H9 (cell line): ENCODE results near the gene BIRC7. TPM values are rescaled to one million over a fixed set of nuclear protein-coding genes. Genes with fewer than 3 reads are reported as not detected.

Source experiments
- DNase-seq: peaks from one replicate; pipeline ENCODE4 v3.0.0-alpha.2; 2017
- H2AFZ ChIP-seq: one replicate; pipeline ENCODE4 v1.6.1; 2013; ENCODE audit warnings: mild to moderate bottlenecking, low read length, control low read depth, moderate library complexity
- H2AK5ac ChIP-seq: 2 replicates; pipeline ENCODE4 v1.6.1; 2013; ENCODE audit warnings: low read length, control low read depth, mixed read lengths; ENCODE audit not compliant: insufficient read length
- H2BK120ac ChIP-seq: one replicate; pipeline ENCODE4 v1.6.1; 2013; ENCODE audit warnings: low read depth, mild to moderate bottlenecking, low read length, control low read depth, inconsistent platforms; ENCODE audit not compliant: poor library complexity, severe bottlenecking
- H2BK12ac ChIP-seq: 2 replicates; pipeline ENCODE4 v1.6.1; 2013; ENCODE audit warnings: low read length, control low read depth, mixed read lengths, low read depth; ENCODE audit not compliant: insufficient read length
- H2BK15ac ChIP-seq: 2 replicates; pipeline ENCODE4 v1.6.1; 2013; ENCODE audit warnings: low read depth, low read length, control low read depth
- H2BK20ac ChIP-seq: one replicate; pipeline ENCODE4 v1.6.1; 2013; ENCODE audit warnings: low read depth, mild to moderate bottlenecking, low read length, control low read depth, inconsistent platforms; ENCODE audit not compliant: poor library complexity, severe bottlenecking
- H2BK5ac ChIP-seq: 2 replicates; pipeline ENCODE4 v1.6.1; 2013; ENCODE audit warnings: low read length, control low read depth, mixed read lengths; ENCODE audit not compliant: insufficient read length
- H3K14ac ChIP-seq: 2 replicates; pipeline ENCODE4 v1.6.1; 2013; ENCODE audit warnings: low read length, control low read depth; ENCODE audit not compliant: insufficient read depth
- H3K18ac ChIP-seq: 2 replicates; pipeline ENCODE4 v1.6.1; 2013; ENCODE audit warnings: low read depth, mild to moderate bottlenecking, mixed read lengths, low read length, control low read depth; ENCODE audit not compliant: insufficient read length
- H3K23ac ChIP-seq: 2 replicates; pipeline ENCODE4 v1.6.1; 2013; ENCODE audit warnings: low read length, control low read depth, mixed read lengths, low read depth; ENCODE audit not compliant: insufficient read length
- H3K23me2 ChIP-seq: 2 replicates; pipeline ENCODE4 v1.6.1; 2013; ENCODE audit warnings: low read depth, mild to moderate bottlenecking, mixed read lengths, low read length, control low read depth; ENCODE audit not compliant: insufficient read length, poor library complexity, severe bottlenecking
- H3K27ac ChIP-seq: 2 replicates; pipeline ENCODE4 v1.5.1; 2013; ENCODE audit warnings: low read length, control low read depth, mixed read lengths, low read depth; ENCODE audit not compliant: insufficient read length
- H3K27me3 ChIP-seq: 2 replicates; pipeline ENCODE4 v1.6.1; 2013; ENCODE audit warnings: low read length, control low read depth, inconsistent platforms; ENCODE audit not compliant: insufficient read depth
- H3K4ac ChIP-seq: 2 replicates; pipeline ENCODE4 v1.6.1; 2013; ENCODE audit warnings: low read depth, mild to moderate bottlenecking, control low read depth, inconsistent platforms, low read length, moderate library complexity
- H3K4me1 ChIP-seq: 2 replicates; pipeline ENCODE4 v1.6.1; 2013; ENCODE audit warnings: low read length, control low read depth, inconsistent platforms; ENCODE audit not compliant: insufficient read depth
- H3K4me2 ChIP-seq: 2 replicates; pipeline ENCODE4 v1.6.1; 2013; ENCODE audit warnings: low read length, control low read depth, mixed read lengths; ENCODE audit not compliant: insufficient read length, insufficient read depth
- H3K56ac ChIP-seq: 2 replicates; pipeline ENCODE4 v1.6.1; 2013; ENCODE audit warnings: low read depth, mild to moderate bottlenecking, mixed read lengths, low read length, control low read depth; ENCODE audit not compliant: insufficient read length
- H3K79me1 ChIP-seq: 2 replicates; pipeline ENCODE4 v1.6.1; 2013; ENCODE audit warnings: low read depth, mild to moderate bottlenecking, moderate library complexity, low read length, control low read depth, inconsistent platforms; ENCODE audit not compliant: insufficient read depth, poor library complexity, severe bottlenecking
- H3K79me2 ChIP-seq: 2 replicates; pipeline ENCODE4 v1.6.1; 2013; ENCODE audit warnings: low read length, control low read depth, inconsistent platforms; ENCODE audit not compliant: insufficient read depth
- H3K9ac ChIP-seq: 2 replicates; pipeline ENCODE4 v1.6.1; 2013; ENCODE audit warnings: low read length, control low read depth, mixed read lengths; ENCODE audit not compliant: insufficient read length; ENCODE audit errors: extremely low read depth
- H3K9me3 ChIP-seq: one replicate; pipeline ENCODE4 v1.6.1; 2013; ENCODE audit warnings: low read depth, low read length, inconsistent platforms; ENCODE audit not compliant: control insufficient read depth
- H3T11ph ChIP-seq: one replicate; pipeline ENCODE4 v1.6.1; 2013; ENCODE audit warnings: mild to moderate bottlenecking, low read length, control low read depth, inconsistent platforms
- H4K20me1 ChIP-seq: one replicate; pipeline ENCODE4 v1.6.1; 2013; ENCODE audit not compliant: control insufficient read depth, insufficient read length, insufficient read depth
- H4K5ac ChIP-seq: 2 replicates; pipeline ENCODE4 v1.6.1; 2013; ENCODE audit warnings: low read depth, mild to moderate bottlenecking, mixed read lengths, low read length, control low read depth; ENCODE audit not compliant: insufficient read length
- H4K8ac ChIP-seq: replicated peaks from 2 replicates; pipeline ENCODE4 v1.6.1; 2013; ENCODE audit warnings: low read length, control low read depth, mixed read lengths, low read depth; ENCODE audit not compliant: insufficient read length
- H4K91ac ChIP-seq: 2 replicates; pipeline ENCODE4 v1.6.1; 2013; ENCODE audit warnings: low read depth, mild to moderate bottlenecking, moderate library complexity, mixed read lengths, low read length, control low read depth; ENCODE audit not compliant: insufficient read length
- H3K27ac Mint-ChIP-seq, 3 experiments: 2 replicates in 2 of 3; 3 replicates in 1 of 3; pipeline ENCODE4 v1.8.0; 2020 to 2021; ENCODE audit warnings: mixed read lengths in 3 of 3, mild to moderate bottlenecking in 1 of 3, moderate library complexity in 1 of 3
- H3K27me3 Mint-ChIP-seq: 2 replicates; pipeline ENCODE4 v1.8.0; 2021; ENCODE audit warnings: low read depth, mild to moderate bottlenecking, moderate library complexity, mixed read lengths
- H3K36me3 Mint-ChIP-seq, 3 experiments: 2 replicates in 2 of 3; 3 replicates in 1 of 3; pipeline ENCODE4 v1.8.0; 2020 to 2021; ENCODE audit warnings: low read depth in 3 of 3, mixed read lengths in 3 of 3; ENCODE audit not compliant: insufficient read depth in 1 of 3
- H3K4me1 Mint-ChIP-seq, 2 experiments: 2 replicates each; pipeline ENCODE4 v1.8.0; 2020; ENCODE audit warnings: mixed read lengths in 2 of 2
- H3K4me3 Mint-ChIP-seq, 2 experiments: 2 replicates in 1 of 2; 3 replicates in 1 of 2; pipeline ENCODE4 v1.8.0; 2020 to 2021; ENCODE audit warnings: mild to moderate bottlenecking in 2 of 2, mixed read lengths in 2 of 2, moderate library complexity in 1 of 2
- H3K9me3 Mint-ChIP-seq, 2 experiments: 2 replicates in 1 of 2; 3 replicates in 1 of 2; pipeline ENCODE4 v1.8.0; 2020; ENCODE audit warnings: mild to moderate bottlenecking in 2 of 2, mixed read lengths in 2 of 2, moderate library complexity in 1 of 2
- CTCF ChIP-seq: fragments of 200-600 bp; sonication (generic); conservative IDR thresholded peaks from 3 replicates; pipeline ENCODE4 v1.8.0; 2021; ENCODE audit warnings: antibody characterized with exemption, mild to moderate bottlenecking
- WGBS: extraction: QIAGEN DNeasy Blood & Tissue Kit; methylation state at CpG from one replicate; pipeline ENCODE4 v1.1.7; 2013; ENCODE audit warnings: missing lambda C conversion rate, low lambda C conversion rate, mixed read lengths; ENCODE audit not compliant: insufficient read length; ENCODE audit errors: extremely low coverage; 5-methylcytosine and 5-hydroxymethylcytosine counted together
- total RNA-seq: library from RNA; stranded (reverse); gene quantifications from 2 replicates; pipeline ENCODE4 v1.2.1, GENCODE V29; 2021

The BIRC7 gene
- total RNA-seq, 1 experiment from 2014 or later: not detected

GRCh38 chr20:63232235-63233060 is 3.3 kb upstream of the BIRC7 start:
- H4K91ac ChIP-seq: no peak overlapping the region
- H3K23me2 ChIP-seq: no peaks in the 10 kb centered on the region
- no peak overlapping the region for H3K23ac ChIP-seq
- no peaks in the 10 kb centered on the region for H3K79me2 ChIP-seq
- no peak overlapping the region for H2BK15ac ChIP-seq
- H2AK5ac ChIP-seq: no peak overlapping the region
- H3K27me3 Mint-ChIP-seq: peaks cover 17% of the 10 kb centered on the region
- H3K4me3 Mint-ChIP-seq: no peak overlapping the region
- H2BK12ac ChIP-seq: no peak overlapping the region
- H3K4ac ChIP-seq: no peak overlapping the region
- H2AFZ ChIP-seq: no peak overlapping the region
- H2BK20ac ChIP-seq: no peak overlapping the region
- no peak overlapping the region for H3K18ac ChIP-seq
- H3K14ac ChIP-seq: no peak overlapping the region
- H3K27ac Mint-ChIP-seq: no peak overlapping the region
- H3K4me1 ChIP-seq: peaks cover 2% of the 10 kb centered on the region; the same call in 1 of the 2 replicates
- no peaks in the 10 kb centered on the region for H3K27me3 ChIP-seq
- H3K4me1 Mint-ChIP-seq: peaks cover 33 to 57% of the 10 kb centered on the region in 2 experiments
- WGBS: no CpG with 5 or more reads among the region's 18 CpGs
- DNase-seq: no peak
- H2BK120ac ChIP-seq: no peak overlapping the region
- H3K56ac ChIP-seq: no peak overlapping the region
- no peak overlapping the region for H3K27ac ChIP-seq
- H4K8ac ChIP-seq: no peak overlapping the region
- no peaks in the 10 kb centered on the region for H3K79me1 ChIP-seq
- no peaks in the 10 kb centered on the region; a peak in 1 of 5 replicates for H3K9me3 Mint-ChIP-seq
- no peak overlapping the region for H4K5ac ChIP-seq
- H3K9me3 ChIP-seq: no peaks in the 10 kb centered on the region
- H3T11ph ChIP-seq: no peak overlapping the region
- no peaks in the 10 kb centered on the region for H3K36me3 Mint-ChIP-seq
- H2BK5ac ChIP-seq: no peak overlapping the region
- no peak overlapping the region for H3K9ac ChIP-seq
- H3K4me2 ChIP-seq: no peak overlapping the region
- no peak for TF ChIP-seq CTCF
- no peaks in the 10 kb centered on the region for H4K20me1 ChIP-seq
